ENCODE measurements around the gene PTPRN2. TPM values are rescaled to one million over a fixed set of nuclear protein-coding genes. Genes with fewer than 3 reads are reported as not detected.

Gene PTPRN2
- total and polyA plus RNA-seq, 2 of the 8 experiments (the other 6 are each of a cell fraction or from before 2014, with no cell fraction given), result 2.6 to 4.5 TPM

- Histone ChIP-seq H2BK15ac (ENCODE audit: low read length) (no peak overlapping the region), H4K8ac (ENCODE audit: extremely low read depth, insufficient read depth, low read length) (no peak overlapping the region), H3K23ac (ENCODE audit: insufficient read length) (no peak overlapping the region), H4K5ac (ENCODE audit: insufficient read length, low read depth, low read length) (no peak overlapping the region), H2AK5ac (ENCODE audit: low read depth, low read length) (no peak overlapping the region), H3K27me3 (replicated peaks in 1 of 4; ENCODE audit: control insufficient read depth in 3 of 4, extremely low read depth in 1 of 4, insufficient read depth in 3 of 4, low read length in 3 of 4) (no peaks in the 10 kb centered on the region), H2BK120ac (replicated peaks; ENCODE audit: low read depth, low read length) (no peak overlapping the region), H3K23me2 (ENCODE audit: low read depth, low read length) (peaks cover 12% of the 10 kb centered on the region; the same call in 1 of the 2 replicates), H3K79me1 (ENCODE audit: low read depth, low read length) (no peaks in the 10 kb centered on the region), H3K36me3 (ENCODE audit: control insufficient read depth in 2 of 4, insufficient read depth in 4 of 4, low read length in 3 of 4) (no peaks in the 10 kb centered on the region), H3K18ac (ENCODE audit: extremely low read depth, low read length) (no peak overlapping the region), H2BK12ac (ENCODE audit: low read depth, low read length) (no peak overlapping the region), H4K91ac (replicated peaks; ENCODE audit: insufficient read length, low read length) (no peak overlapping the region), H3K4ac (replicated peaks; ENCODE audit: insufficient read length, low read depth, low read length) (no peak overlapping the region), H3K14ac (ENCODE audit: insufficient read length) (no peak overlapping the region), H2BK5ac (ENCODE audit: low read depth, low read length) (no peak overlapping the region; the same call in 1 of the 2 replicates), H3K4me3 (ENCODE audit: extremely low read depth in 1 of 4, insufficient read depth in 2 of 4, low read depth in 3 of 4, low read length in 4 of 4) (no peak overlapping the region), H3K56ac (replicated peaks; ENCODE audit: insufficient read length, low read depth, low read length) (no peak overlapping the region), H3K4me2 (ENCODE audit: insufficient read depth in 1 of 2, low read depth in 2 of 2, low read length in 2 of 2) (no peak overlapping the region), H3K27ac (ENCODE audit: low read depth, low read length) (no peak overlapping the region), H2BK20ac (ENCODE audit: low read length) (no peak overlapping the region), H4K20me1 (replicated peaks in 1 of 2; ENCODE audit: control insufficient read depth in 1 of 2, insufficient read depth in 2 of 2, low read length in 2 of 2) (peaks cover 0 to 8% of the 10 kb centered on the region in 2 experiments), H3K4me1 (replicated peaks in 1 of 4; ENCODE audit: control insufficient read depth in 3 of 4, insufficient read depth in 4 of 4, low read length in 3 of 4) (no peaks in the 10 kb centered on the region), H2AFZ (ENCODE audit: low read length) (no peak overlapping the region), H3K79me2 (ENCODE audit: control insufficient read depth in 1 of 2, insufficient read depth in 2 of 2, low read length in 2 of 2) (no peaks in the 10 kb centered on the region), H3K9ac (replicated peaks in 1 of 4; ENCODE audit: extremely low read depth in 1 of 4, low read depth in 3 of 4, low read length in 3 of 4) (no peak overlapping the region), H3K9me3 (ENCODE audit: insufficient read depth in 2 of 2, low read depth in 1 of 2, low read length in 1 of 2) (no peaks in the 10 kb centered on the region)
- WGBS, 2 experiments (ENCODE audit: extremely low coverage in 1 of 2, insufficient coverage in 1 of 2, insufficient read length in 1 of 2, insufficient replicate concordance in 2 of 2, low coverage in 1 of 2, low lambda C conversion rate in 2 of 2, missing lambda C conversion rate in 1 of 2), result 90% methylated on average over 28 of the region's 32 CpGs; no CpG with 5 or more reads in 1 of the 2 experiments
- FAIRE-seq (no peak), DNase-seq (ENCODE audit: low read depth in 1 of 2, low spot score in 2 of 2) (no peak)
- CTCF ChIA-PET (ENCODE audit: partially characterized antibody), result interaction anchor here (1.0 kb wide), 1 partner anchor 50 kb away, joined by 3 read pairs; no protein-coding TSS in a partner anchor
- POLR2A ChIA-PET (ENCODE audit: partially characterized antibody), result no interaction called here
- TF ChIP-seq SIX5 (IDR thresholded peaks at IDR 0.05; ENCODE audit: low read depth, low read length) (no peak), NRF1 (IDR thresholded peaks at IDR 0.05; ENCODE audit: low read depth, low read length) (no peak), TAF7 (optimal IDR thresholded peaks at IDR 0.05; ENCODE audit: borderline replicate concordance, low read depth, low read length) (no peak), CTCF (IDR thresholded peaks at IDR 0.05; ENCODE audit: control extremely low read depth in 1 of 3, insufficient read depth in 1 of 3, low read depth in 1 of 3, low read length in 3 of 3) (no peak), SRF (IDR thresholded peaks at IDR 0.05; ENCODE audit: low read depth, low read length) (no peak), ASH2L (IDR thresholded peaks at IDR 0.05; ENCODE audit: low read length) (no peak), SIRT6 (IDR thresholded peaks at IDR 0.05; ENCODE audit: low read length) (no peak), E2F6 (IDR thresholded peaks at IDR 0.05) (no peak), JUN (IDR thresholded peaks at IDR 0.05; ENCODE audit: low read depth, low read length) (no peak)
These were observed 934.4 kb downstream of the PTPRN2 start for GRCh38 chr7:157652954-157653826.

All from H1 (cell line).